Activated naive CD4-positive, alpha-beta T cell treated with anti-CD3 and anti-CD28 coated beads, Interleukin-2, amount 10 ng/mL, durations not matched to agents 7 days and 5 days (primary cell): Measurements from ENCODE around the gene KLHL22.

ENCODE experiments used
- CTCF ChIA-PET: fragments of 350-600 bp; sonication (Branson Sonifier 250); formaldehyde crosslinking; loops from one replicate; lab custom pipeline; 2021; ENCODE audit warnings: antibody characterized with exemption; lab: Charles Lee
- DNase-seq: peaks from one replicate; pipeline ENCODE4 v3.0.0-alpha.2; 2020
- H3K27ac Mint-ChIP-seq: one replicate; pipeline ENCODE4 v1.8.0; 2021; ENCODE audit warnings: mild to moderate bottlenecking, moderate library complexity, mixed read lengths
- H3K27me3 Mint-ChIP-seq: one replicate; pipeline ENCODE4 v1.8.0; 2021; ENCODE audit warnings: mild to moderate bottlenecking, mixed read lengths
- H3K36me3 Mint-ChIP-seq: one replicate; pipeline ENCODE4 v1.8.0; 2021; ENCODE audit warnings: mixed read lengths
- H3K4me1 Mint-ChIP-seq: one replicate; pipeline ENCODE4 v1.8.0; 2021; ENCODE audit warnings: mixed read lengths
- H3K4me3 Mint-ChIP-seq: one replicate; pipeline ENCODE4 v1.8.0; 2021; ENCODE audit warnings: mild to moderate bottlenecking, moderate library complexity, mixed read lengths
- H3K9me3 Mint-ChIP-seq: one replicate; pipeline ENCODE4 v1.8.0; 2021; ENCODE audit warnings: mixed read lengths

Gene KLHL22

DNA sequence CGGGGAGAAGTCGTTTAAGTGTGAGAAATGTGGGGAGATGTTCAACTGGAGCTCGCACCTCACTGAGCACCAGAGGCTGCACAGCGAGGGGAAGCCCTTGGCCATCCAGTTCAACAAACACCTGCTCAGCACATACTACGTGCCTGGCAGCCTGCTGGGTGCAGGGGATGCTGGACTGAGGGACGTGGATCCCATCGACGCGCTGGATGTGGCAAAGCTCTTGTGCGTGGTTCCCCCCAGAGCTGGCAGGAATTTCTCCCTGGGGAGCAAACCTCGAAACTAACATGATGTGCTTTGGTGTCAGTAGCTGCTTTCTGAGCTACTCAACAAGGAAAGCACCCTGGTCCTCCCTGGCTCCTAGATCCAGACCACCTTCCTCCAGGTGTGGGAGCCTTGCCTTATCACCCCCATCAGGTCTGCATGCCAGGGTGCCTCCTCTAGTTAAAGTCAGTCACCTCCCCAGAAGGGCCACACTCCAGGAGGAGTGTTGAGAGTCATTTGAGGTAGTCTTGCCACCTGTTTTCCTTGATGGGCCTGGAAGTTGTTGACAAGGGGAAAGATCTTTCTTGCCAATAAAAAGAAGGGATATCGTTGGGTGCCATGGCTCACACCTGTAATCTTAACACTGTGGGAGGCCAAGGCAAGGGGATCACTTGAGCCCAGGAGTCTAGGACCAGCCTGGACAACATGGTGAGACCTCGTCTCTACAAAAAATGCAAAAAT lies 88.7 kb downstream of the KLHL22 start:
- CTCF ChIA-PET = interaction anchor here (1.6 kb wide), 1 partner anchor 12 kb away, joined by 9 read pairs; no protein-coding TSS in a partner anchor
- H3K4me1 Mint-ChIP-seq = peaks cover 14% of the 10 kb centered on the region
- H3K36me3 Mint-ChIP-seq = peaks cover 19% of the 10 kb centered on the region
- no peak overlapping the region for H3K27ac Mint-ChIP-seq
- H3K27me3 Mint-ChIP-seq = no peaks in the 10 kb centered on the region
- no peak overlapping the region for H3K4me3 Mint-ChIP-seq
- no peak for DNase-seq
- H3K9me3 Mint-ChIP-seq = no peaks in the 10 kb centered on the region

DNA sequence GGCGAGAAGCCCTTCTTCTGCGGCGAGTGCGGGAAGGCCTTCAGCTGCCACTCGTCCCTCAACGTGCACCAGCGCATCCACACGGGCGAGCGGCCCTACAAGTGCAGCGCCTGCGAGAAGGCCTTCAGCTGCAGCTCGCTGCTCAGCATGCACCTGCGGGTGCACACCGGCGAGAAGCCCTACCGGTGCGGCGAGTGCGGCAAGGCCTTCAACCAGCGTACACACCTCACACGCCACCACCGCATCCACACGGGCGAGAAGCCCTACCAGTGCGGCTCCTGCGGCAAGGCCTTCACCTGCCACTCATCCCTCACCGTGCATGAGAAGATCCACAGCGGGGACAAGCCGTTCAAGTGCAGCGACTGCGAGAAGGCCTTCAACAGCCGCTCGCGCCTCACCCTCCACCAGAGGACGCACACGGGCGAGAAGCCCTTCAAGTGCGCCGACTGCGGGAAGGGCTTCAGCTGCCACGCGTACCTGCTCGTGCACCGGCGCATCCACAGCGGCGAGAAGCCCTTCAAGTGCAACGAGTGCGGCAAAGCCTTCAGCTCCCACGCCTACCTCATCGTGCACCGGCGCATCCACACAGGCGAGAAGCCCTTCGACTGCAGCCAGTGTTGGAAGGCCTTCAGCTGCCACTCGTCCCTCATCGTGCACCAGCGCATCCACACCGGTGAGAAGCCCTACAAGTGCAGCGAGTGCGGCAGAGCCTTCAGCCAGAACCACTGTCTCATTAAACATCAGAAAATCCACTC lies 89.5 kb downstream of the KLHL22 start:
- H3K27me3 Mint-ChIP-seq = no peaks in the 10 kb centered on the region
- H3K4me1 Mint-ChIP-seq = peaks cover 14% of the 10 kb centered on the region
- no peak overlapping the region for H3K4me3 Mint-ChIP-seq
- H3K27ac Mint-ChIP-seq = no peak overlapping the region
- CTCF ChIA-PET = no interaction called here
- H3K36me3 Mint-ChIP-seq = peaks cover 19% of the 10 kb centered on the region
- H3K9me3 Mint-ChIP-seq = no peaks in the 10 kb centered on the region
- DNase-seq = no peak

DNA sequence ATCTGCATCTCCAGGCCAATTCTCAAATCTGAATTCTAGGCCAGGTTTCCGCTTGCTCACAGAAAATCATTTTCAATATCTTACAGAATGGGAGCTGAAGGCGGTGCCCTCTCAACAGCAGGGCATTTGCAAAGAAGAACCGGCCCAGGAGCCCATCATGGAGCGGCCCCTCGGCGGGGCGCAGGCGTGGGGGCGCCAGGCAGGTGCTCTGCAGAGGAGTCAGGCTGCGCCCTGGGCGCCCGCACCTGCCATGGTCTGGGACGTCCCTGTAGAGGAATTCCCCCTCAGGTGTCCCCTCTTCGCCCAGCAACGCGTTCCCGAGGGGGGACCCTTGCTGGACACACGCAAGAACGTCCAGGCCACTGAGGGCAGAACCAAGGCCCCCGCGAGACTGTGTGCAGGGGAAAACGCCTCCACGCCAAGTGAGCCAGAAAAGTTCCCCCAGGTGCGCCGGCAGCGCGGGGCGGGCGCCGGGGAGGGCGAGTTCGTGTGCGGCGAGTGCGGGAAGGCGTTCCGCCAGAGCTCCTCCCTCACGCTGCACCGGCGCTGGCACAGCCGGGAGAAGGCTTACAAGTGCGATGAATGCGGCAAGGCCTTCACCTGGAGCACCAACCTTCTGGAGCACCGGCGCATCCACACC lies 90.2 kb downstream of the KLHL22 start:
- no peaks in the 10 kb centered on the region for H3K9me3 Mint-ChIP-seq
- peaks cover 19% of the 10 kb centered on the region for H3K36me3 Mint-ChIP-seq
- H3K27me3 Mint-ChIP-seq = no peaks in the 10 kb centered on the region
- CTCF ChIA-PET = no interaction called here
- peaks cover 14% of the 10 kb centered on the region for H3K4me1 Mint-ChIP-seq
- no peak overlapping the region for H3K4me3 Mint-ChIP-seq
- H3K27ac Mint-ChIP-seq = no peak overlapping the region
- no peak for DNase-seq

DNA sequence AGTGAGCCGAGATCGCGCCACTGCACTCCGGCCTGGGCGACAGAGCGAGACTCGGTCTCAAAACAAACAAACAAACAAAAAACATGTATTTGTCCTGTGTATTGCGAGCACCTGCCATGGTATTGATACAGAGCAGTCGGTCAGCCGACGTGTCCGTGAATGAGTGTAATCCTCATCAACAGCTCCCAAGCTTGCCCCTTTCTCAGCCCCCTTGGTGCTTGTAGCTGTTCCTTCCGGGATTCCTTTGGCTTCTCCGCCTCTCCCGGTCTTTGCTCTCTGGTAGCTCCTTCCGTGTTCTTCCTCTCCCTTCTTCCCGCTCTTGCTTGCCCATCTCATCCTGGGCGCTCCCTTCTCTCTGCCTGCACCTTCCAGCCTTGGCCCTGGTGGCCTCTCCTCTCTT lies 90.7 kb downstream of the KLHL22 start:
- Mint-ChIP-seq H3K27me3 (no peaks in the 10 kb centered on the region), H3K27ac (no peak overlapping the region), H3K4me1 (peaks cover 14% of the 10 kb centered on the region), H3K9me3 (no peaks in the 10 kb centered on the region), H3K36me3 (peaks cover 19% of the 10 kb centered on the region), H3K4me3 (no peak overlapping the region)
- DNase-seq = no peak
- CTCF ChIA-PET = no interaction called here

DNA sequence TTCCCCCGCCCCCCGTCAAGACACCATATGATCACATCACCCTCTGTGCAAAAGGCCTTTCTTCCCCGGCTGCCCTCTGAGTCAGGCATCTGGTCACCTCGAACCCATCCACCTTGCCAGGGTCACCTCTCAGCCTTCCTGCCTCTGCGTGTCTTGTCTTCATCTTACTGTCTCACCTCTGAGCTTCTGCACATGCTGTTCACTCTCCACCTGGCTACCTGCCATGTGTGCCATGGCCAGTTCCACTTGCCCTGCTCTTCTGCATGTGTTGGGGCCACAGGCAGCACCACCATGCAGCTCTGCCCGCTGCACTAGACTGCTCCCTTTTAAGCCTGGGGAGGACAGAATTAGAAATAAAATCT lies 91.8 kb downstream of the KLHL22 start:
- H3K36me3 Mint-ChIP-seq = peaks cover 19% of the 10 kb centered on the region
- H3K27me3 Mint-ChIP-seq = no peaks in the 10 kb centered on the region
- no peak for DNase-seq
- no peak overlapping the region for H3K27ac Mint-ChIP-seq
- H3K4me3 Mint-ChIP-seq = no peak overlapping the region
- H3K9me3 Mint-ChIP-seq = no peaks in the 10 kb centered on the region
- CTCF ChIA-PET = no interaction called here
- peaks cover 14% of the 10 kb centered on the region for H3K4me1 Mint-ChIP-seq

DNA sequence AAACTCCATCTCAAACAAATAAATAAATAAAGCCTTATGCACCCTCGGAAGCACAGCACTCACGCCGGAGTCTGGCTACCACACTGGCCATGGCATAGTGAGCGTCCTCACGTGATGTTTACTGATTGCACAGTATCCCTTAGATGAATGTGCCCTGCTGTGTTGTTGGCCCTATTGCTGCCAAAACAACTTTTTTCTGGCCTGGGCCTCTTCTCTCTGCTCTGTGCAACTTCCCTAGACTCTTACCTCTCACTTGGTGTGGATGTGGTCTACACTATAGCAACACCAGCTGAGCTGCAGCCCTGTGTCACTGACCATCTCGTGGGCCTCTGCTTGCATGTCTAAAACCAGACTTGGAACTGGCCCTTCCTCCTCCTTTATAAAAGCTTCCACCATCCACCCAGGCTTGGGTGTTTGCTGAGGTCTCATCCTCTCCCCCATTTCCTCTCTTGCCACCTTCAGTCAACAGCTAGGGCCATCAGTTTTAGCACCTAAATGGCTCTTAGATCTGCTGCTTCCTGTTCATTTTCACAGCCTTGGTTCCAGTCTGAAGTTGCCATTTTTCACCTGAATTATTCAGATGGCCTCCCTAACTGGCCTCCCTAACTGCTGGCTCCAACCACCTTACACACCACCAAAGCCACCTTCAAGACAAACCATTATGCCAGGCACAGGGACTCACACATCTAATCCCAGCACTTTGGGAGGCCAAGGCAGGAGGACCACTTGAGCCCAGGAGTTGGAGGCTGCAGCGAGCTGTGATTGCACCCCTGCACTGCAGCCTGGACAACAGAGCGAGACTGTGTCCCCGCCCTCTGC lies 92.4 kb downstream of the KLHL22 start:
- CTCF ChIA-PET = interaction anchor here (1.0 kb wide), 1 partner anchor 54 kb away, joined by 4 read pairs; no protein-coding TSS in a partner anchor
- no peak overlapping the region for H3K4me3 Mint-ChIP-seq
- peaks cover 19% of the 10 kb centered on the region for H3K36me3 Mint-ChIP-seq
- no peaks in the 10 kb centered on the region for H3K9me3 Mint-ChIP-seq
- no peaks in the 10 kb centered on the region for H3K27me3 Mint-ChIP-seq
- peak overlapping the region; percentile 65 for H3K27ac Mint-ChIP-seq
- DNase-seq = no peak
- H3K4me1 Mint-ChIP-seq = peaks cover 14% of the 10 kb centered on the region

DNA sequence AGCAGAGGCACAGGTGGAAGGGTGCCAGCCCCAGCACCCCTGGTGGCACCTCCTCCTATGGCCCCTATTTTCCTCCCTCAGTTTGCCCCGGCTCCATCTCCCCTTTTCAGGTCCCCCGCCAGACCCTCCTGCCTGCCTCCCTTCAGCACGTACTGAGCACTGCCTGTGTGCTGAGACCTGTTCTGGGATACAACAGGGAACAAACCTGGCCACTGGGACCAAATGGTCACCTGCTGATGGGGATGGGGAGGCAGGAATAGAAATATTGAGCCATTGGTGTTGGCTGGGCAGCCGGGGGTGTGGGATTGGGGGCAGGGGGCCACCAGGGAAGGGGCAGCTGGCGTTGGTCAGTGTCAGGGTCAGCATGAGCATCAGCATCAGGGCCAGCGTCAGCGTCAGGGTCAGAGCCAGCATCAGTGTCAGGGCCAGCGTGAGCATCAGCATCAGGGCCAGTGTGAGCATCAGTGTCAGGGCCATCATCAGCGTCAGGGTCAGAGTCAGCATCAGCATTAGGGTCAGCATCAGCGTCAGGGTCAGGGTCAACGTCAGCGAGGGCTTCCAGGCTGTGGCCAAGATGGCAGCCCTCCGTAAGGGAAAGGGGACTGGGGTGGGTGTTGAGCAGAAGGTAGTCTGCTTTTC lies 94.1 kb downstream of the KLHL22 start:
- no peak overlapping the region for H3K27ac Mint-ChIP-seq

DNA sequence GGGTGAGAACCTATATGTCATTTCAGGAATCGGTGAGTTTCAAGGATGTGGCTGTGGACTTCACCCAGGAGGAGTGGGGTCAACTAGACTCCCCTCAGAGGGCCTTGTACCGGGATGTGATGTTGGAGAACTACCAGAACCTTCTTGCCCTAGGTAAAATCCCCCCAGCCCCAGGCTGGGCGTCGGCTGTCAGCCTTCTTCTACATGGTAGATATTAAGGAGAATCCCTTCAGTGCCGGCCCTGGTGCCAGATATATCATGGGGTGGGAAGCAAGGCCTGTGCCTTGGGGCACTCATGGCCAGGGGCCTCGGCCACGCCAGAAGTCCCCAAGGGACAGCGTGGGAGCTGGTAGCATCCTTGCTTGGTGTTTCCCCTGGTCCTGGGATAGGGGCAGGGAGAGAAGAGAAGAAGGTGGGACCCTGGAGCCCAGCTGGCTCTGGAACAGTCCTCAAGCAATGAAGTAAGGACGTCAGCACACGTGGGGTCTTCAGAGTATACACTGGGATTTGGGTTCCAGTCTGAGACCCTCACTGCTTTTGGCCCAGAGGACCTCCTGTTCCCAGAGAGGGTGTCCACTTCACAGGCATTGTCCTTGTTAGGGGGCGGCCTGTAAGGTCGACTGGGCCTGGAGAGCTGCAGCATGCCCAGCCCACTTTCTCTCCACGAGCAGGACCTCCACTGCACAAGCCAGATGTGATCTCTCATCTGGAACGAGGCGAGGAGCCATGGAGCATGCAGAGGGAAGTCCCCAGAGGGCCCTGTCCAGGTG lies 94.8 kb downstream of the KLHL22 start:
- peaks cover 30% of the 10 kb centered on the region for H3K4me1 Mint-ChIP-seq
- no peak overlapping the region for H3K4me3 Mint-ChIP-seq
- H3K36me3 Mint-ChIP-seq = peaks cover 18% of the 10 kb centered on the region
- no peaks in the 10 kb centered on the region for H3K9me3 Mint-ChIP-seq
- no peaks in the 10 kb centered on the region for H3K27me3 Mint-ChIP-seq
- no peak for DNase-seq
- CTCF ChIA-PET = no interaction called here
- no peak overlapping the region for H3K27ac Mint-ChIP-seq

More for the DNA sequence above, 94.1 kb downstream of the KLHL22 start:
- no peaks in the 10 kb centered on the region for H3K9me3 Mint-ChIP-seq
- peaks cover 23% of the 10 kb centered on the region for H3K4me1 Mint-ChIP-seq
- DNase-seq = no peak
- CTCF ChIA-PET = interaction anchor here (1.0 kb wide), 1 partner anchor 55 kb away, joined by 4 read pairs; no protein-coding TSS in a partner anchor
- no peak overlapping the region for H3K4me3 Mint-ChIP-seq
- H3K27me3 Mint-ChIP-seq = no peaks in the 10 kb centered on the region
- peaks cover 21% of the 10 kb centered on the region for H3K36me3 Mint-ChIP-seq

DNA sequence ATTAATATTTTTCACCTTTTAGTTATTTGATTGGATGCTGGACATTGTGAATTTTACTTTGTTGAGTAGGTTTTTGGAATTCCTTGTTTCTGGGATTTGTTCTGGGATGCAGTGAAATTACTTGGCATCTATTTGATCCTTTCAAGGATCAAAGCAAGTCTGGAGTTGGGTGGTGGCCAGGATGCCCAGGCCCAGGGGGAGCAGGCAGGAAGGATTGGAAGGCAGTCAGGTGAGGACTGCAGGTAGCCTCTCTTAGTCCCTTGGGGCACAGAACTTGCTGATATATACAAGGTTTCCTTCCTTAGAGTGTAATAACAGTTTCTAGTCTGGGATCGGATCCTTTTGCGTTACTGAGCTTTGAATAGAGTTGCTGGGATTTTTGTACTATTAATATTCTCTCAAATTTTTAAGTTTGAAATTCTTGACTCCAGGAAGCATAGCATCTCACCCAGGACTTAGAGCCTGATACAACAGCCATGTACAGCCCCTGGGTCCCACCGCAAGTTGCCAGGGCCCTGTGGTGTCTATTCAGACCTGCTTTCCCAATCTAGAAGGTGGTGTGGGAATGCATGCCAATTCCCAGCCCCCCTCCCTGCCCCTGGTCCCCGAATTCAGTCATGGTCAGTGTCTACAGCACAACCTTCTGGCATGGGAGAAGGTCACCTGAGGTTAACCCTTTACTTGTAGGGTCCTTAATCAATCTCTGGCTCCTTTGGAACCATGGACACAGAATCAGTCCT lies 95.6 kb downstream of the KLHL22 start:
- Mint-ChIP-seq H3K36me3 (peaks cover 17% of the 10 kb centered on the region), H3K4me1 (peaks cover 37% of the 10 kb centered on the region), H3K9me3 (no peaks in the 10 kb centered on the region), H3K27me3 (no peaks in the 10 kb centered on the region), H3K27ac (no peak overlapping the region), H3K4me3 (no peak overlapping the region)
- CTCF ChIA-PET = no interaction called here
- no peak for DNase-seq

DNA sequence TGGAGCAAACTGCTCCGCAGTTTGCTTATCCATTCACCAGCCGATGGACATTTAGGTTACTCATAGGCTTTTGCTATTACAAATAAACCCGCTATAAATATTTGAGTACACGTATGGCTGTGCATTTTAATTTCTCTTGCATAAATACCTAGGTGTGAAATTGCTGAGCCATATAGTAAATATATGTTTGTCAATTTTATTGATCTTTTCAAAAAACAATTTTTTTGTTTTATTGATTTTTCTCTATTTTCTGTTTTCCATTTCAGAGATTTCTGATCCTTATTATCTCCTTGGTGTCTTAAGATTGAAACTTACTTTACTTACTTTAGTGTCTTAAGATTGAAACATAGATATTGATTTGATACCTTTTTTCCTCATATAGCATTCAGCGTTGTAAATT lies 97.2 kb downstream of the KLHL22 start:
- Mint-ChIP-seq H3K36me3 (peaks cover 10% of the 10 kb centered on the region), H3K27ac (no peak overlapping the region), H3K4me3 (no peak overlapping the region), H3K4me1 (peaks cover 42% of the 10 kb centered on the region), H3K9me3 (no peaks in the 10 kb centered on the region), H3K27me3 (no peaks in the 10 kb centered on the region)
- CTCF ChIA-PET = no interaction called here
- no peak for DNase-seq

DNA sequence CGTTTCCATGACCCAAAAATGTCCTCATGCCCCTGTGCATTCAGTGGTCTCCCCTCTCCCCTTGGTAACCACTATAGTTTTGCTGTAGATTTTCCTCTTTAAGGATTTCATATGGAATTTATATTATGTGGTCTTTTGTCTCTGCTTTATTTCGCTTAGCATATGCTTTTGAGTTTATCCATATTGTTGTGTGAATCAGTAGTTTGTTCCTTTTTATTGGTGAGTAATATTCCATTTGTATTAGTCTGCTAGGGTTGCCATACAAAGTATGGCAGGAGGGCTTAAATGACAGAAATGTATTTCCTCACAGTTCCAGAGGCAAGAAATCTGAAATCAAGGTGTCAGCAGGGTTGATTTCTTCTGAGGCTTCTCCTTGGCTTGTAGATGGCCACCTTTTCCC lies 98.1 kb downstream of the KLHL22 start:
- Mint-ChIP-seq H3K36me3 (peaks cover 6% of the 10 kb centered on the region), H3K27ac (no peak overlapping the region), H3K4me3 (no peak overlapping the region), H3K4me1 (peaks cover 38% of the 10 kb centered on the region), H3K9me3 (no peaks in the 10 kb centered on the region), H3K27me3 (no peaks in the 10 kb centered on the region)
- no peak for DNase-seq
- CTCF ChIA-PET = interaction anchor here (0.6 kb wide), 1 partner anchor 648 kb away, joined by 3 read pairs; no protein-coding TSS in a partner anchor

DNA sequence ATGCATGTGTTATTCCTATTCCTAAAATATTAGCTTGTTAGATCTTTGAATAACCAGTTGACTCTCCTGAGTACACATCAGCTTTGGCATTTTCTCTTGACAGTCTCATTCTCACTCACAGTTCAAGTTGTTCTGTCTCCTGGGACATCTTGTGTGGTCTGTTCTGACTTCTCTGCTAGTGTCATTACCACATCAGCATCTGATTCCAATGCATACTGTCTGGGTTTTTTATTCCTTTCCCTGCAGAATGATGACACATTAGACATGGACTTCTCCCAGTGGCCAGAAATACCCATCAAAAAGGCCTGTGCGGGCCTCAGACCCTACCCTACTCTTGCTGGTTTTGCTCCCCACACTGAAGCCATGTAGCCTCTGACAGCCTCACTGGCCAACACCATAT lies 99.0 kb downstream of the KLHL22 start:
- H3K36me3 Mint-ChIP-seq = peaks cover 4% of the 10 kb centered on the region
- H3K27ac Mint-ChIP-seq = no peak overlapping the region
- CTCF ChIA-PET = interaction anchor here (0.6 kb wide), 1 partner anchor 649 kb away, joined by 3 read pairs; no protein-coding TSS in a partner anchor
- H3K9me3 Mint-ChIP-seq = no peaks in the 10 kb centered on the region
- peaks cover 38% of the 10 kb centered on the region for H3K4me1 Mint-ChIP-seq
- no peaks in the 10 kb centered on the region for H3K27me3 Mint-ChIP-seq
- H3K4me3 Mint-ChIP-seq = no peak overlapping the region
- no peak for DNase-seq
